Neuronal stem cell (in vitro differentiated cells): Measurements from ENCODE around the gene KCNQ1.

ENCODE experiments used
- DNase-seq: peaks from one replicate; pipeline ENCODE4 v3.0.0-alpha.2; 2013; ENCODE audit warnings: low spot score
- H2AFZ ChIP-seq: one replicate; pipeline ENCODE4 v1.6.1; 2013; ENCODE audit warnings: mild to moderate bottlenecking, low read length, inconsistent platforms
- H2AK5ac ChIP-seq: 2 replicates; pipeline ENCODE4 v1.6.1; 2013; ENCODE audit warnings: low read depth, mild to moderate bottlenecking, inconsistent platforms, low read length, moderate library complexity, mixed read lengths
- H2BK120ac ChIP-seq: 2 replicates; pipeline ENCODE4 v1.6.1; 2013; ENCODE audit warnings: low read depth, mild to moderate bottlenecking, inconsistent platforms, low read length, moderate library complexity, mixed read lengths
- H2BK12ac ChIP-seq: one replicate; pipeline ENCODE4 v1.6.1; 2013; ENCODE audit warnings: low read length, inconsistent platforms
- H2BK15ac ChIP-seq: 2 replicates; pipeline ENCODE4 v1.6.1; 2013; ENCODE audit warnings: mild to moderate bottlenecking, low read length, inconsistent platforms, mixed read lengths
- H2BK5ac ChIP-seq: one replicate; pipeline ENCODE4 v1.6.1; 2013; ENCODE audit warnings: inconsistent platforms, mild to moderate bottlenecking, low read length, moderate library complexity
- H3K14ac ChIP-seq: one replicate; pipeline ENCODE4 v1.6.1; 2013; ENCODE audit warnings: low read length, inconsistent platforms
- H3K18ac ChIP-seq: 2 replicates; pipeline ENCODE4 v1.6.1; 2013; ENCODE audit warnings: low read length, inconsistent platforms
- H3K23ac ChIP-seq: 2 replicates; pipeline ENCODE4 v1.6.1; 2013; ENCODE audit warnings: low read depth, mild to moderate bottlenecking, mixed read lengths, low read length, inconsistent platforms; ENCODE audit not compliant: poor library complexity
- H3K27ac ChIP-seq: replicated peaks from 3 replicates; pipeline ENCODE4 v1.5.1; 2013; ENCODE audit warnings: low read length, inconsistent platforms
- H3K27me3 ChIP-seq, 3 experiments: 2 replicates each; pipeline ENCODE4 v1.6.1; 2013; ENCODE audit warnings: low read length in 3 of 3, mild to moderate bottlenecking in 2 of 3, inconsistent platforms in 1 of 3, low read depth in 1 of 3, mixed read lengths in 1 of 3, moderate library complexity in 1 of 3; ENCODE audit not compliant: control insufficient read depth in 3 of 3, insufficient read depth in 3 of 3
- H3K36me3 ChIP-seq, 2 donors: replicated peaks in 1 of 2; 2 replicates each; pipeline ENCODE4 v1.6.1; 2013; ENCODE audit warnings: low read length in 2 of 2; ENCODE audit not compliant: control insufficient read depth in 2 of 2, insufficient read depth in 2 of 2
- H3K4ac ChIP-seq: 2 replicates; pipeline ENCODE4 v1.6.1; 2013; ENCODE audit warnings: inconsistent platforms, mild to moderate bottlenecking, low read length, moderate library complexity
- H3K4me1 ChIP-seq, 2 donors: 1 replicate in 1 of 2; 2 replicates in 1 of 2; pipeline ENCODE4 v1.6.1; 2013; ENCODE audit warnings: low read length in 2 of 2, low read depth in 1 of 2; ENCODE audit not compliant: control insufficient read depth in 2 of 2, insufficient read depth in 1 of 2
- H3K4me2 ChIP-seq: one replicate; pipeline ENCODE4 v1.6.1; 2013; ENCODE audit warnings: mild to moderate bottlenecking, low read length, inconsistent platforms; ENCODE audit not compliant: insufficient read depth, poor library complexity, severe bottlenecking
- H3K4me3 ChIP-seq, 2 donors: 2 replicates each; pipeline ENCODE4 v1.5.1; 2013; ENCODE audit warnings: low read length in 2 of 2, mild to moderate bottlenecking in 2 of 2, inconsistent platforms in 1 of 2, moderate library complexity in 1 of 2
- H3K79me1 ChIP-seq: one replicate; pipeline ENCODE4 v1.6.1; 2013; ENCODE audit warnings: low read depth, mild to moderate bottlenecking, inconsistent platforms, low read length, moderate library complexity
- H3K9ac ChIP-seq: one replicate; pipeline ENCODE4 v1.6.1; 2013; ENCODE audit warnings: mild to moderate bottlenecking, low read depth, low read length, inconsistent platforms; ENCODE audit not compliant: poor library complexity
- H3K9me3 ChIP-seq, 2 donors: replicated peaks in 1 of 2; 2 replicates each; pipeline versions ENCODE3 to v1.6.1; 2013; ENCODE audit warnings: low read length in 2 of 2, mild to moderate bottlenecking in 2 of 2, inconsistent platforms in 1 of 2, low read depth in 1 of 2, mixed read lengths in 1 of 2, moderate library complexity in 1 of 2; ENCODE audit not compliant: control insufficient read depth in 2 of 2, insufficient read depth in 1 of 2
- H4K8ac ChIP-seq: one replicate; pipeline ENCODE4 v1.6.1; 2013; ENCODE audit warnings: low read depth, mild to moderate bottlenecking, inconsistent platforms, low read length, moderate library complexity
- H4K91ac ChIP-seq: one replicate; pipeline ENCODE4 v1.6.1; 2013; ENCODE audit warnings: low read length, low read depth, mild to moderate bottlenecking, inconsistent platforms; ENCODE audit not compliant: poor library complexity
- WGBS, 2 donors: extraction: QIAGEN DNeasy Blood & Tissue Kit; methylation state at CpG; one replicate each; pipeline ENCODE4 v1.1.7; 2013; ENCODE audit warnings: missing lambda C conversion rate in 2 of 2, mixed read lengths in 1 of 2; ENCODE audit not compliant: insufficient read length in 2 of 2, insufficient replicate concordance in 1 of 2; ENCODE audit errors: extremely low coverage in 2 of 2; 5-methylcytosine and 5-hydroxymethylcytosine counted together

KCNQ1 gene

GRCh38 chr11:2716376-2717095, 271.7 kb downstream of the KCNQ1 start:
- Histone ChIP-seq H3K4me3 (no peak overlapping the region), H2BK120ac (no peak overlapping the region), H3K4me2 (no peak overlapping the region), H4K8ac (no peak overlapping the region), H2AFZ (no peak overlapping the region), H2AK5ac (peak overlapping the region; percentile 78), H4K91ac (no peak overlapping the region), H3K9ac (no peak overlapping the region), H3K79me1 (no peaks in the 10 kb centered on the region), H2BK12ac (no peak overlapping the region), H3K9me3 (no peaks in the 10 kb centered on the region), H3K18ac (peak overlapping the region; percentile 11), H3K23ac (peak overlapping the region; percentile 19), H3K27ac (no peak overlapping the region), H3K4me1 (peaks cover 13 to 18% of the 10 kb centered on the region in 2 donors), H2BK15ac (no peak overlapping the region), H3K14ac (peak overlapping the region; percentile 86), H3K36me3 (no peaks in the 10 kb centered on the region), H3K4ac (no peak overlapping the region), H2BK5ac (no peak overlapping the region), H3K27me3 (peaks cover 0 to 95% (median 56%) of the 10 kb centered on the region in 3 experiments)
- no CpG with 5 or more reads among the region's 14 CpGs for WGBS, 2 donors
- no peak for DNase-seq

- H4K8ac ChIP-seq: no peak overlapping the region
- no CpG with 5 or more reads among the region's 22 CpGs for WGBS, 2 donors
These were observed 272.9 kb downstream of the KCNQ1 start for GRCh38 chr11:2717561-2718325.

GRCh38 chr11:2718817-2719438, 274.1 kb downstream of the KCNQ1 start:
- Histone ChIP-seq H2AFZ (no peak overlapping the region), H4K8ac (no peak overlapping the region), H2BK15ac (no peak overlapping the region), H2BK12ac (no peak overlapping the region), H3K4ac (no peak overlapping the region), H3K36me3 (no peaks in the 10 kb centered on the region), H2BK120ac (peak overlapping the region; percentile 4), H3K18ac (peak overlapping the region; percentile 2), H3K27me3 (peaks cover 0 to 97% (median 73%) of the 10 kb centered on the region in 3 experiments), H3K14ac (no peak overlapping the region), H3K4me3 (no peak overlapping the region), H3K4me1 (peaks cover 13 to 28% of the 10 kb centered on the region in 2 donors), H3K9me3 (peaks cover 0 to 2% of the 10 kb centered on the region in 2 donors), H3K4me2 (no peak overlapping the region), H3K23ac (peak overlapping the region; percentile 3), H3K27ac (no peak overlapping the region), H4K91ac (no peak overlapping the region), H3K9ac (no peak overlapping the region), H2BK5ac (no peak overlapping the region), H3K79me1 (peaks cover 2% of the 10 kb centered on the region), H2AK5ac (no peak overlapping the region)
- WGBS, 2 donors: no CpG with 5 or more reads among the region's 11 CpGs
- DNase-seq: no peak

More at GRCh38 chr11:2717561-2718325, 272.9 kb downstream of the KCNQ1 start:
- H3K18ac ChIP-seq: peak overlapping the region; percentile 78
- H3K4me3 ChIP-seq: no peak overlapping the region
- no peak for DNase-seq
- peak overlapping the region; percentile 4 for H2BK120ac ChIP-seq
- H4K91ac ChIP-seq: no peak overlapping the region
- no peaks in the 10 kb centered on the region for H3K79me1 ChIP-seq
- no peak overlapping the region for H3K4me2 ChIP-seq
- peak overlapping the region; percentile 1 for H3K14ac ChIP-seq
- H3K9ac ChIP-seq: no peak overlapping the region
- H3K36me3 ChIP-seq: no peaks in the 10 kb centered on the region
- H2AFZ ChIP-seq: no peak overlapping the region
- H3K4me1 ChIP-seq: peaks cover 13 to 28% of the 10 kb centered on the region in 2 donors
- no peak overlapping the region for H2AK5ac ChIP-seq
- peak overlapping the region; percentile 3 for H3K23ac ChIP-seq
- H2BK12ac ChIP-seq: no peak overlapping the region
- H3K27me3 ChIP-seq: peaks cover 0 to 96% (median 65%) of the 10 kb centered on the region in 3 experiments
- no peak overlapping the region for H3K27ac ChIP-seq
- no peaks in the 10 kb centered on the region for H3K9me3 ChIP-seq
- no peak overlapping the region for H2BK15ac ChIP-seq
- H2BK5ac ChIP-seq: no peak overlapping the region
- no peak overlapping the region for H3K4ac ChIP-seq
